Measurements from ENCODE around the gene TBX2. TPM values are rescaled to one million over a fixed set of nuclear protein-coding genes. Genes with fewer than 3 reads are reported as not detected.

The TBX2 gene
- total RNA-seq, 1 experiment from 2014 or later: not detected

DNA sequence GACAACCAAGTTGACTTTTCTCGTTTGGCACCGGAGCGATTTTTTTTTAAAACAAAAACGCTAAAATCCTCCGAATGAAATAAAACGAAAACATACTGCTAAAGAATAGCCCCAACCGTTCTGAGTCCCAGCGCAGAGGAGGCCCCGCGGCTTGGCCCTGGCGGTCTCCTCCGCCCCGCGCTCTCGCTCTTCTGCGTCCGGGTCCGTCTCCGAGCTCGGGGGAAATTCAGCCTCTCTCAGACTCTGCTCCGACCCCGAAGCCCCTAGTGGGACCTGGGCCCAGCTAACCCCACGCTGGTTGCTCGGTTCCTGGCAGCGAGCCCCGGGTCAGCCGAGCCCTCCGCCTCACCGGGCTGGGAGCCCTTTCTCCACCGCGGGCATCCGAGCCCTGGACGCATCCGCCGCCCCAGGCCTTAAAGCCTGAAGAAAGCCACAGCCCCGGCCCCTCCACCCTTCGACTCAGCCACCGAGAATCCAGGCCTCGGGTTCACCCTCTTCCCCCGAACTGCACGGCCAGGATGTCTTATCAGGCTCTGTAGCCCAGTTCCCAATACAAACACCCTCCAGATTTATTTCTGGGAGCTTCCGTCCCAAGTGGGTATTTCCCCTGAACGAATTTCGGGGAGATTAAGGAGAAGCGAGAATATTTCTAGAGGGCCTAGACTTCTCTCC is 1.2 kb downstream of the TBX2 start:
- no peak overlapping the region for H2AFZ ChIP-seq (ENCODE audit: low read length)
- H3K9ac ChIP-seq (ENCODE audit: extremely low read depth, insufficient read length, low read length): no peak overlapping the region
- peaks cover 90% of the 10 kb centered on the region for H3K27me3 ChIP-seq (ENCODE audit: insufficient read depth, low read length)
- no peak overlapping the region for H2BK120ac ChIP-seq (ENCODE audit: low read depth, low read length, poor library complexity, severe bottlenecking)
- no peak overlapping the region for H3T11ph ChIP-seq (ENCODE audit: low read length)
- Mint-ChIP-seq H3K4me3 (peak overlapping the region; percentile 35 to 62; a peak in 4 of 5 replicates), H3K4me1 (peaks cover 24 to 29% of the 10 kb centered on the region in 2 experiments), H3K27me3 (ENCODE audit: low read depth) (peaks cover 93% of the 10 kb centered on the region), H3K9me3 (peaks cover 0 to 5% of the 10 kb centered on the region in 2 experiments; a peak in 4 of 5 replicates), H3K27ac (no peak overlapping the region), H3K36me3 (ENCODE audit: insufficient read depth in 1 of 3, low read depth in 3 of 3) (no peaks in the 10 kb centered on the region)
- no peak overlapping the region for H2AK5ac ChIP-seq (ENCODE audit: insufficient read length, low read length)
- DNase-seq: no peak
- no peak overlapping the region for H4K8ac ChIP-seq (replicated peaks; ENCODE audit: insufficient read length, low read depth, low read length)
- H2BK12ac ChIP-seq (ENCODE audit: insufficient read length, low read depth, low read length): no peak overlapping the region
- no peak overlapping the region for H3K4ac ChIP-seq (ENCODE audit: low read depth, low read length)
- H3K23me2 ChIP-seq (ENCODE audit: insufficient read length, low read depth, low read length, poor library complexity, severe bottlenecking): peaks cover 11% of the 10 kb centered on the region
- H3K9me3 ChIP-seq (ENCODE audit: control insufficient read depth, low read depth, low read length): no peaks in the 10 kb centered on the region
- H3K14ac ChIP-seq (ENCODE audit: insufficient read depth, low read length): no peak overlapping the region
- WGBS (ENCODE audit: extremely low coverage, insufficient read length, low lambda C conversion rate): no CpG with 5 or more reads among the region's 45 CpGs
- no peak overlapping the region for H4K5ac ChIP-seq (ENCODE audit: insufficient read length, low read depth, low read length)
- no peaks in the 10 kb centered on the region for H3K4me1 ChIP-seq (ENCODE audit: insufficient read depth, low read length)
- H3K56ac ChIP-seq (ENCODE audit: insufficient read length, low read depth, low read length): no peak overlapping the region
- no peak overlapping the region for H4K91ac ChIP-seq (ENCODE audit: insufficient read length, low read depth, low read length)
- no peak overlapping the region for H2BK20ac ChIP-seq (ENCODE audit: low read depth, low read length, poor library complexity, severe bottlenecking)
- no peak overlapping the region for H3K18ac ChIP-seq (ENCODE audit: insufficient read length, low read depth, low read length)
- no peak overlapping the region for H3K4me2 ChIP-seq (ENCODE audit: insufficient read depth, insufficient read length, low read length)
- no peak overlapping the region for H2BK15ac ChIP-seq (ENCODE audit: low read depth, low read length)
- H3K79me2 ChIP-seq (ENCODE audit: insufficient read depth, low read length): no peaks in the 10 kb centered on the region
- TF ChIP-seq, protein P1, sequence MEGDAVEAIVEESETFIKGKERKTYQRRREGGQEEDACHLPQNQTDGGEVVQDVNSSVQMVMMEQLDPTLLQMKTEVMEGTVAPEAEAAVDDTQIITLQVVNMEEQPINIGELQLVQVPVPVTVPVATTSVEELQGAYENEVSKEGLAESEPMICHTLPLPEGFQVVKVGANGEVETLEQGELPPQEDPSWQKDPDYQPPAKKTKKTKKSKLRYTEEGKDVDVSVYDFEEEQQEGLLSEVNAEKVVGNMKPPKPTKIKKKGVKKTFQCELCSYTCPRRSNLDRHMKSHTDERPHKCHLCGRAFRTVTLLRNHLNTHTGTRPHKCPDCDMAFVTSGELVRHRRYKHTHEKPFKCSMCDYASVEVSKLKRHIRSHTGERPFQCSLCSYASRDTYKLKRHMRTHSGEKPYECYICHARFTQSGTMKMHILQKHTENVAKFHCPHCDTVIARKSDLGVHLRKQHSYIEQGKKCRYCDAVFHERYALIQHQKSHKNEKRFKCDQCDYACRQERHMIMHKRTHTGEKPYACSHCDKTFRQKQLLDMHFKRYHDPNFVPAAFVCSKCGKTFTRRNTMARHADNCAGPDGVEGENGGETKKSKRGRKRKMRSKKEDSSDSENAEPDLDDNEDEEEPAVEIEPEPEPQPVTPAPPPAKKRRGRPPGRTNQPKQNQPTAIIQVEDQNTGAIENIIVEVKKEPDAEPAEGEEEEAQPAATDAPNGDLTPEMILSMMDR (conservative IDR thresholded peaks at IDR 0.05): no peak
- H3K23ac ChIP-seq (ENCODE audit: insufficient read length, low read depth, low read length): no peak overlapping the region
- H2BK5ac ChIP-seq (ENCODE audit: insufficient read length, low read length): no peak overlapping the region
- no peaks in the 10 kb centered on the region for H3K79me1 ChIP-seq (ENCODE audit: insufficient read depth, low read depth, low read length, poor library complexity, severe bottlenecking)
- H3K27ac ChIP-seq (ENCODE audit: insufficient read length, low read depth, low read length): no peak overlapping the region
- peaks cover 2% of the 10 kb centered on the region for H4K20me1 ChIP-seq (ENCODE audit: control insufficient read depth, insufficient read depth, insufficient read length)

Measured in H9 (cell line).